Measurements from ENCODE around the gene DNTTIP2. TPM values are rescaled to one million over a fixed set of nuclear protein-coding genes. Genes with fewer than 3 reads are reported as not detected.

DNTTIP2 gene
- total RNA-seq, 4 donors from 2014 or later: 24.3 to 54.0 (median 26.4) TPM

DNA sequence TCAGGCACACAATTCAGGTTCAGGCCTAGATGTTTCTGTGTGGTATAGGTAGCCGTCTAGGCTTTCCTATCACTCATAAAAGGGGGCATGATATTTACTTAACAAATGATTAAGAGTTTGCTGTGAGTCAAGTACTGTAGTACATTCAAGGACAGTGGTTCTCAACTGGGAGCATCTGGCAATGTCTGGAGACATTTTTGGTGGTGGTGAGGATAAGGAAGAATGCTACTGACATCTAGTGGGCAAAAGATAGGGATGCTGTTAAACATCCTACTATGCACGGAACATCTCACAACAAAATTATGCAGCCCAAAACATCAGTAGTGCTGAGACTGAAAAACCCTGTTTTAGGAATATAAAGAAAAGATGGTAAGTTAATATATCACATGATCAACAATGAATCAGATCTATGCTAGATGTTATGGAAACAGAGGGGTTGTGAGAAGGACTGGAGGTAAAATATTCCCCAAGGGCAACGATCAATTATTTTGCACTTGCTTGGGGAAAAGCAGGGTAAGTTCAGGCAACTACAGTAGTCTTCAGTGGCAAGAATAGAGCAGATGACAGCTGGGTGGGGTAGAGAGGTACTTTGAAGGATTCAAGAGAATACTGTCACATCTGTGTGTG lies 4.9 kb downstream of the DNTTIP2 start:
- TF ChIP-seq, protein P1, sequence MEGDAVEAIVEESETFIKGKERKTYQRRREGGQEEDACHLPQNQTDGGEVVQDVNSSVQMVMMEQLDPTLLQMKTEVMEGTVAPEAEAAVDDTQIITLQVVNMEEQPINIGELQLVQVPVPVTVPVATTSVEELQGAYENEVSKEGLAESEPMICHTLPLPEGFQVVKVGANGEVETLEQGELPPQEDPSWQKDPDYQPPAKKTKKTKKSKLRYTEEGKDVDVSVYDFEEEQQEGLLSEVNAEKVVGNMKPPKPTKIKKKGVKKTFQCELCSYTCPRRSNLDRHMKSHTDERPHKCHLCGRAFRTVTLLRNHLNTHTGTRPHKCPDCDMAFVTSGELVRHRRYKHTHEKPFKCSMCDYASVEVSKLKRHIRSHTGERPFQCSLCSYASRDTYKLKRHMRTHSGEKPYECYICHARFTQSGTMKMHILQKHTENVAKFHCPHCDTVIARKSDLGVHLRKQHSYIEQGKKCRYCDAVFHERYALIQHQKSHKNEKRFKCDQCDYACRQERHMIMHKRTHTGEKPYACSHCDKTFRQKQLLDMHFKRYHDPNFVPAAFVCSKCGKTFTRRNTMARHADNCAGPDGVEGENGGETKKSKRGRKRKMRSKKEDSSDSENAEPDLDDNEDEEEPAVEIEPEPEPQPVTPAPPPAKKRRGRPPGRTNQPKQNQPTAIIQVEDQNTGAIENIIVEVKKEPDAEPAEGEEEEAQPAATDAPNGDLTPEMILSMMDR (IDR thresholded peaks at IDR 0.05; ENCODE audit: low read depth): no peak

DNA sequence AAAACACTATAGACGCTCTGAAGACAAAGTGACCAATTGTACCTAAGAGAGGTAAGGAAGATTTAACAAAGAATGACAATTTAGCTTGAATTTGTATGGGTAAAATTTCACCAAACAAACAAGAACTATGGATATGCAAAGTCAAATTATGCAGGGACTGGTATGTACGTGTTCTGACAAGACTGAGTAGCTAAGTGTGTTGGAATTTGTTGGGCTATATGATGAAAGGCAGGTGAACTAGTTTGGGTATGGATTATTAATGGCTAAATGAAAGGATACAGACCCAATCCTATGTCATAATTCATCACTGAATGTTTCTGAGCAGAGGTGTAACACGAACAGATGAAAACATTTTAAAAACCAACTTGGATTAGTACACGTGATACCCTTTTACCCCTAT lies 7.6 kb downstream of the DNTTIP2 start:
- TF ChIP-seq, protein P1 (IDR thresholded peaks at IDR 0.05; ENCODE audit: low read depth): no peak

DNA sequence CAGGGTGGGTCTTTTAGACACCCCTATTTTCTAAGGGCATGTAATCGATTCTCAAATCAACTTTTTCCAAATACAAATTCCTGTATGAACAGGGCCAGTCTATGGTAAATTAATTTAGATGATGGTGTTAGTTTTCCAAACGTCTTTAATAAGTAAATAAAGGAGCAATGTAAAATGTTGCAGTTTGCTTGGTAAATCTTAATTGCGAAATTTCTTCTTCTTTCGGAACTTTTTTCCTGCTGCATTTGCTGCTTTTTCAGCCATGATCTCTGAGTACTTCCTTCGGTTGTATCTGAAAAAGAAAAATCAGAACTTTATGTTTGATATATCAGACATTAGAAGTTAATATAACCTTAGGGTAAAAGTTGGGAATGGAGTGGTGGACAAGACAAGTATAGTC lies 9.4 kb downstream of the DNTTIP2 start:
- TF ChIP-seq, protein P1 (IDR thresholded peaks at IDR 0.05; ENCODE audit: low read depth): no peak

DNA sequence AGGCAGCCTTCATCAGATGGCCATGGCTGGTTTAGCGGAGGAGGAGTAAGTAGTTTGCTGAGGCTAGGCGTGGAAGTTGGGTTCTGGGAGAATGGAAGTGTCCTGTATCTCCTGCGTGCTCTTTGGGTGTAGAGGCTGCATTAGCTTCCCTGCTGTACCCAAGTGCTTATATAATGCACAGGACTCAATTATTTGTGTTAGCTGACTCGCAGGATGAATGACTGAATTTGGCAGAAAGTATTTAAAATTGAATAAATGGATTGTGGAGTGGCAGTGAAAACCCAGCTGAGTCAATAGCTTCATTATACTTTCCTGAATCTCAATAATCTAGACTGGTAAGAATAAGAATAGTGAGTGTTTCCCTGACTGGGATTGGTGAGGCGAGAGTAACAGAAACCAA lies 13.8 kb downstream of the DNTTIP2 start:
- TF ChIP-seq, protein P1 (IDR thresholded peaks at IDR 0.05; ENCODE audit: low read depth): no peak

DNA sequence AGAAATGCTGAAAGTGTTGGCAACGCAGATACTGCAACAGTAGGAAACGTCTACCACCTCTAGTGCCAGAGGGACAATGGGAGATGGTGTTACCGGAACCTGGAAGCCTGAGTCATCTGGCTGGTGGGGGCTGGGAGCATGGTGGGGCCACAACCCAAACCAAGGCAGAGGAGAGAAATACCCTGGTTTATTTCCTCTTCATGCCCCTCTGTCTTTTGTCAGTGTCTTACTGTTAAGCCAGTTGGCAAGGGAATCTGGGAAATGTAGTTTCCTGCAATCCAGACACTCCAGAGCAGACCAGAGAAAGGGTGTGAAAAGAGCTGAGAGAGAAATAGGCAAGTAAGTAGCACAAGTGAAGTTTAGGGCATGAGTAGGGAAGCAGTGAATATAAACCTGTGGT lies 14.8 kb downstream of the DNTTIP2 start:
- TF ChIP-seq, protein P1 (IDR thresholded peaks at IDR 0.05; ENCODE audit: low read depth): no peak

DNA sequence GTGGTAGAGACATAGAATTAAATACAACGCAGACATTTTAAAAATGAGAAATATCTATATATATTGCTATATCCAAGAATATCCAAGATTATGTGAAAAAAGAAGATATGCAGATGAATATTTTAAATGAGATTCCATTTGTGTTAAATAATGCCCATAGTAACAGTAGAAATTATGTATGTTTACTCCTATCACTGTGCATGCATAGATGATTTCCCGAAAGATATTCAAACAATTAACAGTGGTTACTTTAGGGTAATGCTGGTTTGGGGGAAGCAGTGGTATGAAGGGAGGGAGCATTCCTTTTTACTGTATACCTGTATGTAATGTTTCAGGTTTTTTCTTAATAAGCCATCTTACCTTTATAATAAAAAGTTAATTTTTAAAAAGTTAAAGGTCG lies 25.1 kb downstream of the DNTTIP2 start:
- TF ChIP-seq, protein P1 (IDR thresholded peaks at IDR 0.05; ENCODE audit: low read depth): no peak

DNA sequence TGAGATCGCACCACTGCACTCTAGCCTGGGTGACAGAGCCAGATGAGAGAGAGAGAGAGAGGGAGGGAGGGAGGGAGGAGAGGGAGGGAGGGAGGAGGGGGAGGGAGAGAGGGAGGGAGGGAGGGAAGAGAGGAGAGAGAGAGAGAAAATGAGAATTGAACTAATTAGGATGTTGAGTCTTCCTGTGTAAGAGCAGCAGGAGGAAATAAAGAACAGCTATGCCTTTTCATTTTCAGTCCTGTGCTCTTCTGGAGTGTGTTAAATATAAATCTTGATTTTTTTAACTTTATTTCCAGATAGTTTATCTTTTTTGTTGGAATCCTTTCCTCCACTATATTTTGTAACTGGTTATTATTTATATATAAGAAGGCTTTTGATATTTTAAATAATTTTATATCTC lies 27.1 kb downstream of the DNTTIP2 start:
- TF ChIP-seq, protein P1 (IDR thresholded peaks at IDR 0.05; ENCODE audit: low read depth): no peak

All from subcutaneous adipose tissue (tissue), 4 donors.